ENCODE measurements around the gene C1RL. TPM values are rescaled to one million over a fixed set of nuclear protein-coding genes. Genes with fewer than 3 reads are reported as not detected.

C1RL gene, protein sequence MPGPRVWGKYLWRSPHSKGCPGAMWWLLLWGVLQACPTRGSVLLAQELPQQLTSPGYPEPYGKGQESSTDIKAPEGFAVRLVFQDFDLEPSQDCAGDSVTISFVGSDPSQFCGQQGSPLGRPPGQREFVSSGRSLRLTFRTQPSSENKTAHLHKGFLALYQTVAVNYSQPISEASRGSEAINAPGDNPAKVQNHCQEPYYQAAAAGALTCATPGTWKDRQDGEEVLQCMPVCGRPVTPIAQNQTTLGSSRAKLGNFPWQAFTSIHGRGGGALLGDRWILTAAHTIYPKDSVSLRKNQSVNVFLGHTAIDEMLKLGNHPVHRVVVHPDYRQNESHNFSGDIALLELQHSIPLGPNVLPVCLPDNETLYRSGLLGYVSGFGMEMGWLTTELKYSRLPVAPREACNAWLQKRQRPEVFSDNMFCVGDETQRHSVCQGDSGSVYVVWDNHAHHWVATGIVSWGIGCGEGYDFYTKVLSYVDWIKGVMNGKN
- 10 to 100 TPM; 18.0 to 21.0 TPM for total RNA-seq

GRCh38 chr12:7108796-7109571, at the start of gene C1RL:
Gene C1RL (minus strand): TSS chr12:7109214. CDS start chr12:7109180, 34 bp downstream.

DNA sequence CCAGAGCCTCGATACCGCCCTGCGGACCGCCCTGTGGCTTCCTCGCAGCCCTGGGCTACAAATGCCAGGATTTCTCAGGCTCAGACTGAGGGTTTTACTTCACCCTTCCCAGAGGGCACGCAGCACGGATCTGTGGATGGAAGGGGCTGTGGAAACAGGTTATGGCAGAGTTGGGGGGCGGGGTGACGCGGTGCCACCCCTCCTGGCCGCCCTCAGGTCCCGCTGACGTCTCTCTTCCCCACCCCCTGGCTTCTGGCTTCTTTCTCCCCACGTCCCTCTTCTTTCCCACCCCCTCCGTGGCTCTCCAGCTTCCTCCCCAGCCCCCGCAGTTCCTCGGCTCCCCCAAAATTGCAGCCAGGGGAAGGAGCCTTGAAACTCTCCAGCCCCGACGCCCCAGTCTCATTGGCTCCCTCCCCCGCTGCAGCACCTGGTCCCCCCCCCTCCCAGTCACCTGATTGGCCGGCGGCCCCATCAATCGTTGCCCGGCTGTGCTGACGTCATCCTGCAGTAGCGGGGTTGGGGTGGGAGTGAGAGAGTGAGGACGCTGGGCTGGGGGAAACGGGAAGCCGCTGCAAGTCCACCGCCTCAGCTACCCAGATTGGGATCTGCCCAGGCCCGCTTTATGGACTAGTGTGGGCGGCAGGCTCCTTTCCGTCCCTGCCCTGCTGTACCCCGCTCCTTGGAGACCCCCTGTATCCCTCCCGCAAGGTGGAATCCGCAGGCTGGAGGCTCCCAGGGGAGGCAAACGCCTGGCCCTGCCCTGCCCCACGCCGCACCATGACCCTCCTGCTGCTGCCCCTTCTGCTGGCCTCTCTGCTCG, 21.1 kb upstream of the C1RL start, which contains the start of gene CLSTN3:
TSS of gene CLSTN3 (plus strand) at position 500 of the 820 bp plus-strand sequence. CDS start at position 778, 278 bp downstream.

DNA sequence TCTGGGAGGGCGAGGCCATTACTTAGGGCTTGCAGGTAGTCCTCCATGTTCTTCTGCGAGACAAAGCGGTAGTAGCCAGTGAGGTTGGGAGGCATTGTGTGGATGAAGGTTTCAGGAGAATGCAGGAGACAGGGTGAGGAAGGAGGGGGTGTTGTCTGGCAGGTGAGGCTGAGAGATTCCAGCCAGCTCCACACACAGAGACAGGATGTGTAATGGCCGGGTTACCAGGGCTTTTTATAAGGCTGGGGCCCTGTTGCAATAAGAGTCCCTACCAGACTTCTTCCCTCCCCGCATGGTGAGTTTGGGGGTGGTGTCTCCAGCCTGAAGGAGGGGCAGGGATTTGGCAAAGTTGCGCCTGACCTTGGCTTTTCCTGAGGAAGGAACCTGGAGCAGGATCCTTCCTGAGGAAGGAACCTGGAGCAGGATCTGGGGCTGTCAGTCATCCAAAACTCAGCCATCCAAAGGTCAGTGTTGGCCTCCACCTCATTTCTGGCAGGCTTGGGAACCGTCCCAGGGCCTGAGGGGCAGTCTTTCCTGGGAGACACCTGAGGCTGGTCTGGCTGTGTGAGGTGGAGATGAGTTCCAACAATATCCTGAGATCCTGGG, 19.8 kb upstream of the C1RL start, which contains the start of gene RBP5:
TSS of gene RBP5 (minus strand) at position 209 of the 606 bp plus-strand sequence. CDS start at position 95, 114 bp downstream.

DNA sequence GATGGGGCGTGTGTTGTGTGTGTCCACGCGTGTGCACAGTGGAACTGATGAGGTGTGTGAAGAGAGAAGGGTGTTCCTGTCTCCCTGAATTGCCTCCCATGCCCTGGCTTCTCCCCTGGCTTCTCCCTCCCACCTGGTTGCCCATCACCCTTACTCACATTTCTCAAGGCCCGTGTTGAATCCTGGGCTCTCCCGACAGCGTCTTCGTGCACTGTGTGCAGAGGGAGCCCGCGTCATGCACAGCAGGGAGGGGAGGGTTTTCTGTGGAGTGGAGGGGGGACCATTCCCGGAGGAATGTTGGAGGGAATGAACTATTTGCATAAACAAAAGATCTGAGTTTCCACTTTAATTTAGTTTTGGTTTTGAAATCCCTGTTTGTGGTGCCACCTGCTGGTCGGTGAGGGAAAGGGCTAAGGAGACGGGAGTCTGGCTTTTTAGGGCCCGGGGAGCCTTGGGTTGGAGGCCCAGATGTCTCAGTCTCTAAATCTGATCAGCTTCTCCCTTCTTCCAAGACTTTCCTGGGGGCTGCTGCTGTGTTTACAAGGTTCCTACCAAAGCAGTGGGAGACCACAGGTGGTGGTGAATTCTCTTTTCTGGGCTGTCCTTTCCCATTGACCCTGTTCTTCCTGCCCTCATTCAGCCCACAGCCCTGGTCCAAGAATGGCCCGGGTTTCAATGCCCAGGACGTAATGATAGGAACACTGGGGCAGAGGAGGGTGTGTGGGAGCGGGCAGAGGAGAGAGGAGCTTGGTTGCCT, 16.6 kb downstream of the C1RL start, which contains the start of gene C1R:
TSS of gene C1R (minus strand) at position 217 of the 757 bp plus-strand sequence. CDS start at position 160, 57 bp downstream.

DNA sequence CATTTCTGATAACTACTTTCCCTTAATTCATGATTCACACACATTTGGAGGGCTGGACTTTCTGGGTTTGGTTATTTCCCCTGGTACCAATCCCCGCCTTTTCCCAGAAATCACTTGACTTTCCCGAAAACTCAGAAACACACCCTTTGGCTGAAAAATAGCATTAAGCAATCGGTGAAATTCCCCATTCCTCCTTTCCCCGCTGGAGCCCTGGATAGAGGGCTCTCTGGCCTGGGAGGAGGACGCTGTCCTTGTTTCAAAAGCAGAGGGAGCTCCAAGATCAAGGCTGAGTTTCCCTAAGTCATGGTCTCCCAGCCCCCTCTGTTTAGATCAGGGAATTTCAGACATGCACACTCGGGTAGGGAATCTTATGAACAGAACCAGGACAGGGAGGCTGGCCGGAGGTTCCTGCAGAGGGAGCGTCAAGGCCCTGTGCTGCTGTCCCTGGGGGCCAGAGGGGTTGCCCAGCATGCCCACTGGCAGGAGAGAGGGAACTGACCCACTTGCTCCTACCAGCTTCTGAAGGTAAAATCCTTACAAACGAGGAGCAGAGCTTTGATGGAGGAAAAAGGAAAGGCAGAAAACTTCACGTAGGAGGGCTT, 48.6 kb downstream of the C1RL start, which contains the start of gene C1S:
TSS of gene C1S (plus strand) at position 366 of the 602 bp plus-strand sequence. CDS start 1,195 bp downstream, outside the sequence.

Small RNA genes within 50 kb of the gene (small RNA-seq; reads per million reads assigned to genes)
- gene RNU6-485P, result 0 reads per million in 2 donors

Other genes with a start within 250 kb of the C1RL start
- 100 to 1,000 TPM; 611 to 916 TPM for gene TPI1, start 241.7 kb downstream of the C1RL start, total RNA-seq
- 1 to 10 TPM; 5.2 to 8.0 TPM for gene SPSB2, start 235.9 kb downstream of the C1RL start, total RNA-seq
- gene LRRC23, start 204.4 kb downstream of the C1RL start, total RNA-seq, result 10 to 100 TPM in 1 of 2 donors, 1 to 10 TPM in 1; 6.2 to 10.3 TPM
- gene ENO2, start 194.6 kb downstream of the C1RL start, total RNA-seq, result 10 to 100 TPM; 17.9 to 20.3 TPM
- gene ATN1, start 181.3 kb downstream of the C1RL start, total RNA-seq, result 10 to 100 TPM in 1 of 2 donors, 1 to 10 TPM in 1; 8.6 to 13.3 TPM
- gene RNU7-1, start 165.4 kb downstream of the C1RL start, total RNA-seq, result not detected
- gene C12orf57, start 165.2 kb downstream of the C1RL start, total RNA-seq, result 10 to 100 TPM; 49.9 to 66.3 TPM
- under 1 TPM in 1 of 2 donors, not detected in 1; 0.33 TPM for gene PTPN6, start 157.9 kb downstream of the C1RL start, total RNA-seq
- gene PHB2, start 138.6 kb downstream of the C1RL start, total RNA-seq, result 100 to 1,000 TPM; 172 to 255 TPM
- gene EMG1, start 138.3 kb downstream of the C1RL start, total RNA-seq, result 10 to 100 TPM; 31.0 to 59.6 TPM
- 10 to 100 TPM; 18.0 to 20.6 TPM for gene LPCAT3, start 90.7 kb downstream of the C1RL start, total RNA-seq
- gene C1S, start 48.5 kb downstream of the C1RL start, total RNA-seq, result 100 to 1,000 TPM in 1 of 2 donors, 10 to 100 TPM in 1; 22.0 to 231 TPM
- 100 to 1,000 TPM in 1 of 2 donors, 10 to 100 TPM in 1; 16.3 to 149 TPM for gene C1R, start 16.8 kb downstream of the C1RL start, total RNA-seq
- not detected for gene RBP5, start 19.7 kb upstream of the C1RL start, total RNA-seq
- gene CLSTN3, start 21.2 kb upstream of the C1RL start, total RNA-seq, result 1 to 10 TPM; 2.7 to 9.3 TPM
- 10 to 100 TPM; 22.0 to 34.8 TPM for gene PEX5, start 80.5 kb upstream of the C1RL start, total RNA-seq
- gene ACSM4, start 194.9 kb upstream of the C1RL start, total RNA-seq, result not detected